Coronary artery (tissue), 2 donors: ENCODE data around the gene NDUFV1.

ENCODE experiments used
- DNase-seq: peaks from one replicate; pipeline ENCODE4 v3.0.0-alpha.2; 2017; ENCODE audit warnings: low spot score
- H3K27ac ChIP-seq, 2 donors: fragments of 200-600 bp; sonication (generic); one replicate each; pipeline ENCODE4 v1.5.1; 2016 to 2019
- H3K4me3 ChIP-seq: fragments of 200-600 bp; sonication (generic); 2 replicates; pipeline ENCODE4 v1.5.1; 2016; ENCODE audit warnings: mild to moderate bottlenecking, moderate library complexity
- CTCF ChIP-seq: fragments of 200-600 bp; sonication (generic); IDR thresholded peaks from one replicate; pipeline ENCODE4 v1.5.1; 2019; ENCODE audit warnings: antibody characterized with exemption

NDUFV1 gene

DNA sequence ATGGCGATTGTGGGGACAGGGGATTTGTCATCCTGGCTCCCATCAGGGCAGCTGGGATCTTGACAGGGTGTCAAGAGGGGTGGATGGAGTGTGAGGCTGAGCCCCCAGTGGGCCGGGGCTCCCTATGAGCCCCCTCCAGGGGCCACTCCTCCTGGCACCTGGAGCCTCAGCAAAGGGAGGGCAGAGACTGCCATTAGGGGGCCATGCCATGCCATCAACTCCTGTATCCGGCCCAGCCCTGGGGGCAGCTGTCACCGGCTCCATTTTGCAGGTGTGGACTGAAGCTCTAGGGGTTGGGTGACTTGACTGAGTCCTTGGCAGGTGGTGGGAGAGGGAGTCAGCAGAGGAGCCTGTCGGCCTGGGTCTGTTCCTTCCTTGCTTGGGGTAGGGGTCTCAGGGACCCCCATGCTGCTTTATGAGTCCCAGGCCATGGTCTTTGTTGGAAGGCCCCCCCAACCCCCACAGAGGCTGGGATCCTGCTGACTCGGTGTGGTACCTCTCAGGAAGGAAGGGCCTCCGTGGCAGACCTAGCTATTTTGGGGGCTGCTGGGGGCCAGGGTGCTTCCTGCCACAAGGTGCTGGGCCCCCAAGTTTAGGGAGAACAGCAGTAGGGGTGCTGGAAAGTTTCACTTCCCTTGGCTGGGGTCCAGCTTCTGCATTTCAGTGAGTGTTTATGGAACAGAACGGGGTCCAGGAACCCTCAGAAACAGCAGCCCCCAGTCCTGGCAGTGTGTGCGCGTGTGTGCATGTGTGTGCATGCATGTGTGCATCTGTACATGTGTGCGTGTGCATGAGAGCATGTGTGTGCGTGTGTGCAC is 42.3 kb downstream of the NDUFV1 start:
- DNase-seq = no peak

DNA sequence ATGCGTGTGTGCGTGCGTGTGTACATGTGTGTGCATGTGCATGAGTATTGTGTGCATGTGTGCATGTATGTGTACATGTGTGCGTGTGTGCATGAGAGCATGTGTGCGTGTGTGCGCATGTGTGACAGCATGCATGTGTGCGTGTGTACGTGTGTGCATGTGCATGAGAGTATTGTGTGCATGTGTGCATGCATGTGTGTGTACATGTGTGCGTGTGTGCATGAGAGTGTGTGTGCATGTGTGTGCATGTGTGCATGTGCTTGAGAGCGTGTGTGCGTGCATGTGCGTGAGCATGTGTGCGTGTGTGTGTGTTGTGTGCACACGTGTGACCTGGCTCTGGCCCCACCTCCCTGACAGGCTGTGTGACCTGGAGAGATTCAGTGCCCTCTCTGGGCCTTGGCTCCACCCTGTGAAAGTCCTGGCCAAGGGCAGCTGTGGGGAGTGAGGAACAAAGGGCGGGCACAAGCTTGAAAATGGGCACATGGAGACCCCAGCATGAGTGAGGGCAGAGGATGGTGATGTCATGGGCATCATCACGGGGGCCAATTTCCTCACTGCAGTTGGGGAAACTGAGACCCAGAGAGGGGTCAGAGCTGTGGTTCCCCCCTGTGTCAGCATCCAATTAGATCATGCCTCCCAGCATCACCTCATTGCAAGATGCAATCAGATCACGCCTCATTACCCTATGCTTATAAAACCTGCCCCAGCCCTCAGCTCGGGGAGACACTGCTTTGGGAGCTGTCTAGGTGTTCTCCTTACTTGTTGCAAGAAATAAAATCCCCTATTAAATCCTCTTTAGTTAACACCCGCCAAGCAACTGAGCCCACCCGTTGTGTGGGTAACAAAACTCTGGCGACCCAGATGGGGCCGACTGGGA is 43.1 kb downstream of the NDUFV1 start:
- Histone ChIP-seq H3K27ac (no peak overlapping the region), H3K4me3 (peak overlapping the region; percentile 54)
- DNase-seq = no peak
- no peak for TF ChIP-seq CTCF

More for the DNA sequence above, 42.3 kb downstream of the NDUFV1 start:
- H3K4me3 ChIP-seq = no peak overlapping the region
- no peak overlapping the region for H3K27ac ChIP-seq
- TF ChIP-seq CTCF = no peak

DNA sequence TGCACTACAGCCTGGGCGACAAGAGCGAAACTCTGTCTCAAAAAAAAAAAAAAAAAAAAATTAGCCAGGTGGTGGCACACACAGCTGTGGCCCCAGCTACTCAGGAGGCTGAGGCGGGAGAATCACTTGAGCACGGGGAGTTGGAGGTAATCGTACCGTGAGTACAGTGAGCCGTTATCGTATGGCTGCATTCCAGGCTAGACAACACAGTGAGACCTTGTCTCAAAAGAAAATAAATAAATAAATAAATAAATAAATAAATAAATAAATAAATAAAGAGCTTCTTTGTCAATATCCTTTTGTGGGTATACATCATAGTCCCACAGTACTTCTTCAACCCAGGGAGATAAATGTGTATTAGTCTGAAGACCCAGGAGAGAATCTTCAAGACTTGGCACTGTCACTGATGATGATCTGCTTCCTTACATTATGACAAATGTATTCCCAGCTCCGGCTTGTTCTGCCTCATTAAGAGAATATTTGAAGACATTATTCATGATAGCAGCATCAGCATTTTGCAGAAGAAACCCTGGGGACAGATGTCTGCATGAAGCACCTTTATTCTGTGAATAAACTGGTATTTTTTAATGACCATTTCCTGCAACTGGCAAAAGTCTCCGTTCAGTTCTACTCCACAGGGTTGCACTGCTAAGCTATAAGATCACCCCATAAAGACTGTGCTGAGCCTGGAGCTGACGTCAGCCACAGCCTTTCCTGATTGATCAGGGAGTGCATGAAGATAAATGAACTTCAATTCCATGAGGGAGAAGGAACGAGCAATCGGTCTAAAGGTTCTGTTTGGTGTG is 45.4 kb downstream of the NDUFV1 start:
- no peak for TF ChIP-seq CTCF
- no peak overlapping the region for H3K27ac ChIP-seq
- H3K4me3 ChIP-seq = no peak overlapping the region
- DNase-seq = no peak

GRCh38 chr11:67652965-67653845 is 46.5 kb downstream of the NDUFV1 start:
- DNase-seq = peak; percentile 47
- TF ChIP-seq CTCF = no peak
- H3K27ac ChIP-seq = no peak overlapping the region
- H3K4me3 ChIP-seq = no peak overlapping the region

DNA sequence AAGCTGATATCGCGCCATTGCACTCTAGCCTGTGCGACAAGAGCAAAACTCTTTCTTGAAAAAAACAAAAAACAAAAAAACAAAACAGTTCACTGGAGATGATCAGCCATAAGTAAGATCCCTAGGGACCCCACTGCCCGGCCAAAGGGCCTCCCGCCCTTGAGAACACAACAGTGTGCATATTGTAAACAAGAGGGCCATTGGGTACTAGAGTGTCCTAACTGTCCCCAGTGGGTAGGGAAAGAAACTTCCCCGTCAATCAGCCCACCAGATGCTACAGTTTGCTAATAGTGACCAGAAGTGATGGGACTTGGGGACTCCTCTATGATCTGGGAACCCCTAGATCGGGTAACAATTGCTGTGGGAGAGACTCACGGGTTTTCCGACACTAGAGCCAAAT is 47.5 kb downstream of the NDUFV1 start:
- Histone ChIP-seq H3K4me3 (no peak overlapping the region), H3K27ac (no peak overlapping the region)
- peak; percentile 12 for DNase-seq
- TF ChIP-seq CTCF = no peak
